Calu3 (cell line): Measurements from ENCODE around the gene DHRS7B. TPM values are rescaled to one million over a fixed set of nuclear protein-coding genes. Genes with fewer than 3 reads are reported as not detected.
"Not testable (repeated sequence)": the region's sequence is repeated elsewhere in the genome, so short reads cannot be mapped to it uniquely, and the experiment has no call there.

Source experiments
- BruUV-seq: library from RNA; stranded (reverse); fragments of 400-500 nt; replicated peaks from 2 replicates; lab custom pipeline; 2021; lab: Mats Ljungman, UMichigan
- CTCF ChIA-PET: fragments of 300-600 bp; sonication (Branson Sonifier 250); formaldehyde crosslinking; loops from one replicate; lab custom pipeline; 2022; ENCODE audit warnings: antibody characterized with exemption; lab: Charles Lee
- DNase-seq: peaks from one replicate; pipeline ENCODE4 v3.0.0; 2022
- H3K27ac Mint-ChIP-seq: one replicate; pipeline ENCODE4 v1.8.0; 2022; ENCODE audit warnings: mixed read lengths; ENCODE audit not compliant: unreplicated experiment
- H3K27me3 Mint-ChIP-seq: one replicate; pipeline ENCODE4 v1.8.0; 2022; ENCODE audit warnings: mixed read lengths; ENCODE audit not compliant: unreplicated experiment
- H3K36me3 Mint-ChIP-seq: one replicate; pipeline ENCODE4 v1.8.0; 2022; ENCODE audit warnings: mild to moderate bottlenecking, moderate library complexity, mixed read lengths; ENCODE audit not compliant: insufficient read depth, unreplicated experiment
- H3K4me1 Mint-ChIP-seq: one replicate; pipeline ENCODE4 v1.8.0; 2022; ENCODE audit warnings: mild to moderate bottlenecking, low read depth, mixed read lengths; ENCODE audit not compliant: unreplicated experiment
- H3K4me3 Mint-ChIP-seq: one replicate; pipeline ENCODE4 v1.8.0; 2022; ENCODE audit warnings: mild to moderate bottlenecking, low read depth, moderate library complexity, mixed read lengths; ENCODE audit not compliant: unreplicated experiment
- H3K9me3 Mint-ChIP-seq: one replicate; pipeline ENCODE4 v1.8.0; 2022; ENCODE audit warnings: low read depth, mixed read lengths; ENCODE audit not compliant: unreplicated experiment
- intact Hi-C: fragments of 100-400 bp; cut with micrococcal nuclease; formaldehyde crosslinking; loops from one replicate; pipeline ENCODE4 v1.10.0; 2022; ENCODE audit not compliant: unreplicated experiment
- total RNA-seq: library from RNA; stranded (reverse); gene quantifications from 2 replicates; pipeline ENCODE4 v1.2.3, GENCODE V29; 2022
- TF ChIP-seq, protein P1 (sequence below): fragments of 200-600 bp; IDR thresholded peaks from one replicate; pipeline ENCODE4 v1.8.0; 2022; ENCODE audit warnings: antibody characterized with exemption; ENCODE audit not compliant: unreplicated experiment

Gene DHRS7B
- total RNA-seq, 1 experiment from 2014 or later = 15.3 TPM

DNA sequence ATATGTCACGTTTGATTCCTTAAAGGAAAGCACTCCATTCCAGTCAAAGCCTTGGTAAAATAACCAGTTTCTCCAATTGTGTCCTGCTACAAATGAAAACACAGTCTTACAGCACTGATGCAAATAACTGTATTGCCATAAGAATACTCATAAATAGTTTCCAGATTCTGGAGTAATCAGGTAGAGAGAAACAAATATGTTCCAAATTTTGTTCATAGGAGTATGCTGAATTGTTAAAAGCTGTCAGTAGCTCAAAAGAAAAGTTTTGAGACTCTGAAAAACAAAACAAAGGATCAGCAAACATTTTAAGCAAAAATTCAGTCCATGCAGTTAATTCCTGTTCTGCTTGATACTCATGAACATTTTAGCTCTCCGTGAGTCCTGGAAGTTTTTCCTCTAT lies 7.8 kb downstream of the DHRS7B start:
- Mint-ChIP-seq H3K27ac (no peak overlapping the region), H3K27me3 (no peaks in the 10 kb centered on the region), H3K36me3 (no peaks in the 10 kb centered on the region), H3K4me3 (no peak overlapping the region), H3K9me3 (no peaks in the 10 kb centered on the region), H3K4me1 (no peaks in the 10 kb centered on the region)
- CTCF ChIA-PET = interaction anchor here (0.6 kb wide), 1 partner anchor 15 kb away, joined by 3 read pairs; no protein-coding TSS in a partner anchor
- TF ChIP-seq, protein P1, sequence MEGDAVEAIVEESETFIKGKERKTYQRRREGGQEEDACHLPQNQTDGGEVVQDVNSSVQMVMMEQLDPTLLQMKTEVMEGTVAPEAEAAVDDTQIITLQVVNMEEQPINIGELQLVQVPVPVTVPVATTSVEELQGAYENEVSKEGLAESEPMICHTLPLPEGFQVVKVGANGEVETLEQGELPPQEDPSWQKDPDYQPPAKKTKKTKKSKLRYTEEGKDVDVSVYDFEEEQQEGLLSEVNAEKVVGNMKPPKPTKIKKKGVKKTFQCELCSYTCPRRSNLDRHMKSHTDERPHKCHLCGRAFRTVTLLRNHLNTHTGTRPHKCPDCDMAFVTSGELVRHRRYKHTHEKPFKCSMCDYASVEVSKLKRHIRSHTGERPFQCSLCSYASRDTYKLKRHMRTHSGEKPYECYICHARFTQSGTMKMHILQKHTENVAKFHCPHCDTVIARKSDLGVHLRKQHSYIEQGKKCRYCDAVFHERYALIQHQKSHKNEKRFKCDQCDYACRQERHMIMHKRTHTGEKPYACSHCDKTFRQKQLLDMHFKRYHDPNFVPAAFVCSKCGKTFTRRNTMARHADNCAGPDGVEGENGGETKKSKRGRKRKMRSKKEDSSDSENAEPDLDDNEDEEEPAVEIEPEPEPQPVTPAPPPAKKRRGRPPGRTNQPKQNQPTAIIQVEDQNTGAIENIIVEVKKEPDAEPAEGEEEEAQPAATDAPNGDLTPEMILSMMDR = no peak
- no peak for DNase-seq
- BruUV-seq = no TSS peak
- intact Hi-C loops = no loop called here

- TF ChIP-seq, protein P1 = no peak
- intact Hi-C loops = no loop called here
- H3K4me1 Mint-ChIP-seq = no peaks in the 10 kb centered on the region
- no peaks in the 10 kb centered on the region for H3K27me3 Mint-ChIP-seq
- no peak overlapping the region for H3K27ac Mint-ChIP-seq
- no peak overlapping the region for H3K4me3 Mint-ChIP-seq
- no peaks in the 10 kb centered on the region for H3K9me3 Mint-ChIP-seq
- CTCF ChIA-PET = interaction anchor here (0.6 kb wide), 1 partner anchor 107 kb away, joined by 4 read pairs; no protein-coding TSS in a partner anchor
- H3K36me3 Mint-ChIP-seq = no peaks in the 10 kb centered on the region
- BruUV-seq = no TSS peak
- no peak for DNase-seq
Observed at GRCh38 chr17:21140911-21141310, 14.1 kb downstream of the DHRS7B start.

DNA sequence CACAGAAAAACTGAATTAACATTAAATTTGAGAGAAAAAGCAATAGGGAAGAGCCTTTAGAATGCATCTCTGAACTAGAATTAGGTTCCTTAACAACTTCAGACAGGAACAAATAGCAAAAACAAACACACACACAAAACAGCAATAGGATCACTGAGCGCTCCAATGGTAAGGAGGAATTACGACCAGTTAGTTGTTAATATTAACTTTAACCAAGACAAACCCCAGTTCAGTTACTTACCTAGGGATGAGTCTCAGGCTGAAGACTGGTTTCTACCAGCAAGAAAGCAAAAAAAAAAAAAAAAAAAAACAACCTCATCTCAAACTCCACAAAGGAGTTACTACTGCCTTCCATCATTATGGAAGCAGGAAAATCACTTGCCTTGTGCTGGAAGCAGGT lies 14.6 kb downstream of the DHRS7B start:
- intact Hi-C loops = no loop called here
- DNase-seq = no peak
- H3K9me3 Mint-ChIP-seq = no peaks in the 10 kb centered on the region
- no peaks in the 10 kb centered on the region for H3K36me3 Mint-ChIP-seq
- H3K4me1 Mint-ChIP-seq = no peaks in the 10 kb centered on the region
- CTCF ChIA-PET = no interaction called here
- H3K4me3 Mint-ChIP-seq = no peak overlapping the region
- H3K27ac Mint-ChIP-seq = no peak overlapping the region
- no TSS peak for BruUV-seq
- H3K27me3 Mint-ChIP-seq = no peaks in the 10 kb centered on the region
- TF ChIP-seq, protein P1 = no peak

DNA sequence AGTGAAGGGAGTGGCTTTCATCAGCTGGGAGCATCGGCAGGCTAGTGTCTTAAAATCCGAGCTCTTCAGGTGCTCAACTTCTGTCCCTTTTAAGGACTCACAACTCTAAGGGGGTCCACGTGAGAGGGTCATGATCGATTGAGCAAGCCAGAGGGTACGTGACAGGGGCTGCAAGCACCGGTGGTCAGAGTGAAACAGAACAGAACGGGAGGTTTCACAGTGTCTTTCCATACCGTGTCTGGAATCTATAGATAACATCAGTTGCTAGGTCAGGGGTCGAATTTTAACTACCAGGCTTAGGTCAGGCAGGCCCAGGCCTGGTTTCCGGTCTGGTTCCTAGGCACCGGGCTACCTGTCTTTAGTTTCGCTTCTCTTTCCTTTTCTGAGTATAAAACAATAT lies 15.3 kb downstream of the DHRS7B start:
- H3K9me3 Mint-ChIP-seq, CTCF ChIA-PET: not testable (repeated sequence)

DNA sequence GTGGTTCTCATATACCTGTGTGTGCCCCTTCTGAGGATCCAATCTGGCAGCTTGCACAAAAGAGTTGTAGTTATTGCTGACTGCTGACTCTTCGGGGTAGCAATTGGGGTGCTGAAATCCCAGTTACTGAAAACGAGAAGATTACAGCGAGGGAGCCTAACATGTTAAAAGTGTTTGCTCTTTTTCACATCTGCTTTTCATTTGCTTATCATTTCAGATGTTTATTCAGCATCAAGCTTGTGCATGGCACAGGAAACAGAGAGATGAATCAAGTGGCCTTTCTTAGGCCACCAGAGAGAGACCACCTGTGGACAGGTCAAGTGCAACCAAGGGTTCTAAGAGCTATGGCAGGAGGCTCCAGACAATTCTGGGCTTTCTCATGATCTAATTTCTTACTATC lies 16.9 kb downstream of the DHRS7B start:
- BruUV-seq = no TSS peak
- DNase-seq = no peak
- Mint-ChIP-seq H3K36me3 (no peaks in the 10 kb centered on the region), H3K4me3 (no peak overlapping the region), H3K27ac (no peak overlapping the region), H3K4me1 (no peaks in the 10 kb centered on the region), H3K9me3 (no peaks in the 10 kb centered on the region), H3K27me3 (no peaks in the 10 kb centered on the region)
- intact Hi-C loops = no loop called here
- TF ChIP-seq, protein P1 = no peak
- CTCF ChIA-PET = no interaction called here

More for the DNA sequence above, 15.3 kb downstream of the DHRS7B start:
- H3K27ac Mint-ChIP-seq, H3K36me3 Mint-ChIP-seq, intact Hi-C loops, BruUV-seq, H3K27me3 Mint-ChIP-seq, H3K4me3 Mint-ChIP-seq, DNase-seq, H3K4me1 Mint-ChIP-seq: not testable (repeated sequence)

DNA sequence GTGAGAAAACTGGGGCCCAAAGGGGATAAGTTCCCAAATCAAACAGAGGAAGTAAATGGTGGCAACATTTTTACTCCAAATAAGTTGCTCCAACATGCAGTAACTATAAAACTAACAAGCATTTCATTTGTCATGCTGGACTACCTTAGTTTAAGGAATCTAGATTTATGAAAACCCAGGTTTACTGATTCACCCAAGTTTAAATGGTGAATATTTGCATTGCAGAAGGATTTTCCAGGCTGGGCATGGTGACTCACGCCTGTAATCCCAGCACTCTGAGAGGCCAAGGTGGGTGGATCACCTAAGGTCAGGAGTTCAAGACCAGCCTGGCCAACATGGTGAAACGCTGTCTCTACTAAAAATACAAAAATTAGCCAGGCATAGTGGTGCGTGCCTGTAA lies 17.5 kb downstream of the DHRS7B start:
- H3K4me3 Mint-ChIP-seq, H3K27ac Mint-ChIP-seq, BruUV-seq, H3K36me3 Mint-ChIP-seq, DNase-seq, H3K4me1 Mint-ChIP-seq, intact Hi-C loops, CTCF ChIA-PET, H3K9me3 Mint-ChIP-seq, H3K27me3 Mint-ChIP-seq: not testable (repeated sequence)
